Skin of body (tissue), 2 donors: ENCODE data around the gene HMG20A. TPM values are rescaled to one million over a fixed set of nuclear protein-coding genes. Genes with fewer than 3 reads are reported as not detected.
"Not testable (repeated sequence)": the region's sequence is repeated elsewhere in the genome, so short reads cannot be mapped to it uniquely, and the experiment has no call there.

Experiments used
- DNase-seq: peaks from one replicate; lab custom pipeline; 2025; lab: John Stamatoyannopoulos, UW
- total RNA-seq: library from RNA; depleted of rRNA; stranded (reverse); fragments of >200 nt; gene quantifications from one replicate; pipeline ENCODE4 v1.2.3, GENCODE V29; 2014

The HMG20A gene
- total RNA-seq, 1 donor from 2014 or later: 35.1 TPM

DNA sequence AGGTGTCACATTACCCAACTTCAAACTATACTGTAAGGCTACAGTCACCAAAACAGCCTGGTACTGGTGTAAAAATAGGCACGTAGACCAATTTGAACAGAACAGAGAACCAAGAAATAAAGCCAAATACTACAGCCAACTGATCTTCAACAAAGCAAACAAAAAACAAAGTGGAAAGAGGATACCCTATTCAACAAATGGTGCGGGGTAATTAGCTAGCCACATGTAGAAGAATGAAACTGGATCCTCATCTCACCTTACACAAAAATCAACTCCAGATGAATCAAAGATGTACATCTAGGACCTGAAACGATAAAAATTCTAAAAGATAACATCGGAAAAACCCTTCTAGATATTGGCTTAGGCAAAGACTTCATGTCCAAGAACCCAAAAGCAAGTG lies 13.8 kb upstream of the HMG20A start:
- DNase-seq: no peak

DNA sequence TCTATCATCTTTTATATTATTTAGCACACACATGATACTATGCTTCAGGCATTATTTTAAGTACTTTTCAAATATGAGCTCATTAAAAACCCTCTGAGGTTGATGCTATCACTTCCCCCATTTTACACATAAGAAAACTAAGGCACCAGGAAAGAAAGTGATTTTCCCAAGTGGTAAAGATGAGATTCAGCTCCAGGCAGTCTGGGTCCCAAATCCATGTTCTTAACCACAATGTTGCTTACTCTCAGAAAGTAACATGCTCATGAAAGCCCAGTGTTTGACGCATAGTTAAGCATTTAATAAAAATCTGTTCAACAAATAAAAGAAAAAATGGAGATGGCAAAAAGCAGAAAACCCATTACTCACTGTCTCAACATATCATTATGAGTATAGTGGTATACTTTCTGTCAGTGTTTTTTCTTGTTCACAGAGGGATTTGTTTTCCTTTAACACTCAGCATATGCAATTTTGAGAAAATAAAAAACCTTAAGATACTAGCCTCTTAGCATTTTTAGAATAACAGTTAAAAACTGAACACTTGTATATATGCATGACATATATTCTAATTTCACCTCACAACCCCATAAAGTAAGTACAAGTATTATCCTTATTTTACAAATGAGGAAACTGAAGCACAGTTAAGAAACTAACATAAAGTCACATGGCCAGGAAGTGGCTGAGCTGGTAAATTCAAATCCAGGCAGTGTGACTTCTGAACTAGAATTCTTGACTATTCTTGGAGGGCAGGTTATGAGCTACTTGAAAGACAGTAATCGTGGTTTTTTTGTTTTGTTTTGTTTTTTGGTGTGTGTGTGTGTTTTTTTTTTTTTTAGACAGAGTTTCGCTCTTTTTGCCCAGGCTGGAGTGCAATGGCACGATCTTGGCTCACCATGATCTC lies 11.2 kb upstream of the HMG20A start:
- no peak for DNase-seq

DNA sequence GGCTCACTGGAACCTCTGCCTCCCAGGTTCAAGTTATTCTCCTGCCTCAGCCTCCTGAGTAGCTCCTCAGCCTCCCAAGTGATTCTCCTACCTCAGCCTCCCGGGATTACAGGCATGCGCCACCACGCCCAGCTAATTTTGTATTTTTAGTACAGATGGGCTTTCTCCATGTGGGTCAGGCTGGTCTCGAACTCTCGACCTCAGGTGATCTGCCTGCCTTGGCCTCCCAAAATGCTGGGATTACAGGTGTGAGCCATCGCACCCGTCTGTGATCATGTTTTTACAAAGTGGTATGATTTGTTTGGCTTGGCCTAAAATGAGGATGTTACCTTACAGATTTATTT lies 10.6 kb upstream of the HMG20A start:
- not testable (repeated sequence) for DNase-seq

DNA sequence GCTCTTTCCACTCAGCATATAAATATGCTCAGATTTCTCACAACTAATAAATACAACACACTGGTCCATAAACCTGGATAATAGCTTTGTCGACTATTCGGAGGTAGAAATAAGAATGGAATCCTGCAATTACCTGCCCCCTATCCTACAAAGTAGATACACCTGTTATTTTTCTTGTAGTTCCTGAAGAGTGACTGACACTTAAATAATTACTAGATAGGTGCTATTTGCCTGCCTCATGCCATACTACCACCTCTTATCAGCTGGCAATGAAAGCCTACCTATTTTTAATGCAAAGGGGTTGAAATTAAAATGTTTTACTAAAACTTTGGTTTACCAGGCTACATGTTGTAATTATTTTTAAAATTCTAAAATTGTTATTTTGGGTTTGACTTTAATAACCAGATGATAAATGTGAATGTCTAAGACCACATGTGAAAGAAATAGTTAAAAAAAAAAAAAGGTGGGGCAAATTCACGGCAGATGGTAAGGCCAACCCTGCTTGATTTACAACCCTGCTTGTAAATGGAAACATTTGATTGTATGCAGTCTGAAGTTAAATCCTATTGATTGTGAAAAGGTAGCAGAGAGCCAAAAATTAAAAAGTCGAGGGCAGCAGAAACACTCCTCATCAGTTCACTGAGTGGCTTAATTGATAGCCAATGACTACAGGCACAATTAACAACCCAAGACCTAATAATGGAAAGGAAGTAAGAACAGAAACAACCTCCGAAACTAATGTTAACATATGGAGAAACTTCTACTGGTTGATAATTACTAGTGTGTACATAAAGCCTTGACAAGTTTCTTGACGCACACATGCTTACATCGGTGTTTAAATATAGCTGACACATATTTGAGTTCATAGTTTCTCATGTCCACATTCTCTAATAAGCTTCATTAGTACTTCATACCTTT lies 9.7 kb upstream of the HMG20A start:
- DNase-seq: no peak

DNA sequence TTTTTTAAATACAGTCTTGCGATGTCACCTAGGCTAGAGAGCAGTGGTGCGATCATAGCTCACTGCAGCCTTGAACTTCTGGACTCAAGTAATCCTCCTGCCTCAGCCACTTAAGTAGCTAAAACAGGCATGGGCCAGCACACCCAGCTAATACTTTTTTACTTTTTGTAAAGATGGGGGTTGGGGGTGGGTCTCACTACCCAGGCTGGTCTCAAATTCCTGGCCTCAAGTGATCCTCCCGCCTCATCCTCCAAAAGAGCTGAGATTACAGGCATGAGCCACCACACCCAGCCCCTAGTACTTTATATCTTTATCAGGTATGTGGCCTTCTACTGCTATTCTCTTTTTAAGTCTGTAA lies 9.1 kb upstream of the HMG20A start:
- DNase-seq: no peak

DNA sequence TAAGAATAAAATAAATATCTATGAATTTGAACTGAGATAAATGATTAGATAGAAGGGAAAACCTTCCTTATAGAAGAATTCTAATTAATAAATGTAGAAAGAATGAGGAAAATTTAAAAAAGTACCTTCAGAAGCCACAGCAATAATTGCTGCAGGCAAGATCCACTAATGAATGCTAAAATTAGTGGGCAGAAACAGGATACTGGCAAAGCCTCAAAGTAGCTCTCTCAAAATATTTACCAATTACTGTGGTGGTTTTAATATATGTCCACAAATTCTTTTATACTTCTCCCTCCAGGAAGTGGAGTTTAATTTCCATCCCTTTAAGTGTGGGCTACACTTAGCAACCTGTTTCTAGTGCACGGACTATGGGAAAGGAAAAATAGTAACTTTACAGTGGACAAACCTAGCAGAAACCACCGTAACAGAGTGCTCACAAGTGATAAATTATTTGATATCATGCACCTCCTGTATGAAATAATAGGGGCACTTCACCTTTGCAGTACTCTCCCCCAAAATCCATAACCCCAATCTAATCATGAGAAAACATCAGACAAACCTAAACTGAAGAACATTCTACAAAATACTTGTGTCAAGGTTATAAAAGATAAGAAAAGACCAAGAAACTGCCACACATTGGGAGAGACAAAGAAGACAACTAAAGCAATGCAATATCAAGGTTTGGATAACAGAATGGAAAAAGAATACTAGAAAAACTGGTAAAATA lies 7.6 kb upstream of the HMG20A start:
- no peak for DNase-seq

DNA sequence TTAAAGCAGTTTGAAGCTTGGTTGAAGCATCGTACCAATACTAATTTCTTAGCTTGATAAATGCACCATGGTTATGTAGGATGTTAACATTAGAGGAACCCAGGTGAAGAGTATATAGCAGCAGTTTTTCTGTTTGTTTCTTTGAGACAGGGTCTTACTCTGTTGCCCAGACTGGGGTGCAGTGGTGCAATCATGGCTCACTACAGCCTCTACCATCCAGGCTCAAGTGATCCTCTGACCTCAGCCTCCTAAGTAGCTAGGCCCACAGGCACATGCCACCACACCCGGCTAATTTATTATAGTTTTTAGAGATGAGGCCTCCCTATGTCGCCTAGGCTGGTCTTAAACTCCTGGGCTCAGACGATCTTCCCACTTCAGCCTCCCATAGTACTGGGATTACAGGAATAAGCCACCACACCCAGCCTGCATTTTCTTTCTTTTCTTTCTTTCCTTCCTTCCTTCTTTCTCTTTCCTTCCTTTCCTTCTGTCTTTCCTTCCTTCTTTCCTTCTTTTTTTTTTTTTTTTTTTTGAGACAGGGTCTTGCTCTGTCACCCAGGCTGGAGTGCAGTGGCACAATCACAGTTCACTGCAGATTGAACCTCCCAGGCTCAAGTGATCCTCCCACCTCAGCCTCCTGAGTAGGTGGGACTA lies 6.9 kb upstream of the HMG20A start:
- no peak for DNase-seq

DNA sequence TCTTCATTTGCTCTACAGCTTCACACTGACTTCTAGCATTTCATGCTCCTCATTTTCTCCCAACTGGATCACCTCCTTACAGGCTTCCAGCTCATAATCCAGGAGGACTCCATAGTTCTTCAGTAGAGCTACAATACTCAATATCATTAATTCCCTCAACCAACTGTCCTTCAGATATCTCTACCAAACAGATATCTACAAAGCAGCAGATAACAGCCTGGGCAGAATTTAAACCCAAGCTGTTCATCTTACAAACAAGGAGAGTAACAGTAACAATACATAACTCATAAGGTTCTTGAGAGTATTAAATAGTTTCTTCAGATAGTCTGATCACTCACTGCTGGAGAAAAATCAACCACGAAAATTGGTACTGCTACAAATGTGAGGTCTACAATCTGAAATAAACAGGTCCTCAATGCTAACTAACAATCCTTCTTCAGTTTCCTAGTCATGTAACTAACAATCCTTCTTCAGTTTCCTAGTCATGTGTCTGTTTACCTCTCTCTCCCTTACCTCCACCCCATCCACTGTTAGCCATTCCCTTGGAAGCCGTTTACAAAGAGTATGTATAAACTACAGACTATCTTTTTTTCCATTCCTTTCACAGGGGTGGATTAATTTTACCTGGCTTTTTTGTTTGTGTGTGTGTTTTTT lies 5.8 kb upstream of the HMG20A start:
- no peak for DNase-seq

DNA sequence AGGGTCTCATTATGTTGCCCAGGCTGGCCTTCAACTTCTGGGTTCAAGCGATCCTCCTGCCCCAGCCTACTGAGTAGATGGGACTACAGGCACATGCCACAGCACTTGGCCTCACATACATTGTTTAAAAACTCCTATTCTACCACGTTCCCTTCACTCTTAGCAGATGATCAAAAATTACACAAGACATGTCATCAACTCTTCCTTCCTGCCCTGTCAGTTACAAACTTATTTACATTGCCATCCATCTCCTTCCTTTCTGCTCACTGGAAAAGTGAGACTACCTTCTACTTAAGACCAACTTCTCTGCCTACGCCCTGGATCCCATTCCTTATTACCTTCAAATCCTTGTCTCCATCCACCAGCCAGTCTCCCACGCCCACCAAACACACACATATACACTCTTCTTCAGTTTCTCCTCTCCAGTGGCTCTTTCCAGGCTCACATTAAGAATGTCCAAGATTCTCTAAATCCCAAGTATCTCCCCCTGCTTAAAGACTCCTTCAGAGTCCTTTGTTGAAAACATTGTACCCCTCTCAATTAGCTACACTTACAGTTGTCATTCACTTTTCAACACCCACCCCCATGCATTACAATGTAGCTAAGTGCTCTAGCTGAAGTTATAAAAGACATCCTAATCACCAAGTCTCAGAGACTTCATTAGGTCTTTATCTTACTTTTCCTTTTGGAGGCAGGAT lies 5.1 kb upstream of the HMG20A start:
- DNase-seq: no peak

DNA sequence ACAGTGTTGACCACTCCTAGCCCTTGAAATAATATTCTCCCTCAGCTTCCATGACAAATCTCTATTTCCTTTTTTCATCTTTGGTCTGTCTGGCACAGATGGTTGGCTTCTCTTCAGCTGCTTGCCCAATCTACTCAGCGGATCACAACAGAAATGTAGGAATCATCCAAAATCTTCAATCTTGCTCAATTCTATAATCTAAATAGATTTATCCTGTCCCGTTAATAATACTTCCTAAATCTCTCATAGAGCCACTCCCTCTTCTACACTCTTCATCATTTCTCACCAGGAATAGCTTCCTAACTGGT lies 4.6 kb upstream of the HMG20A start:
- no peak for DNase-seq

DNA sequence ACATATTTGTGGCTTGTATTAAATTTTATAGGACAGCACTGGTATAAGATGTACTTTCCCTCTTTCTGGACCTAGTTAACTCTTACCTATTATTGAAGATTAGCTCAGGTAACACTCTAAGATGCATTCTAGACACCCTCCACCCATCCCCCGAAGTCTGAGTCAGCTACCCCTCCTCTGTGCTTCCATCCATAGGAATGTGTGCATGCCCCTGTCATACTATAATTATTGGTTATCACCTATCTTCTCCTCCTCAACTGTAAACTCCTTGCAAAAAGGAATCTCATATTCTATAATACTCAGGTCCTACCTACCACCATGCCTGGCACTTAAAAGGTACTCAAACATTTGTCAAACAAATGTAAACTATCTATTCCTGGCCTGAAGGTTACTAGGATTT lies 3.7 kb upstream of the HMG20A start:
- no peak for DNase-seq

DNA sequence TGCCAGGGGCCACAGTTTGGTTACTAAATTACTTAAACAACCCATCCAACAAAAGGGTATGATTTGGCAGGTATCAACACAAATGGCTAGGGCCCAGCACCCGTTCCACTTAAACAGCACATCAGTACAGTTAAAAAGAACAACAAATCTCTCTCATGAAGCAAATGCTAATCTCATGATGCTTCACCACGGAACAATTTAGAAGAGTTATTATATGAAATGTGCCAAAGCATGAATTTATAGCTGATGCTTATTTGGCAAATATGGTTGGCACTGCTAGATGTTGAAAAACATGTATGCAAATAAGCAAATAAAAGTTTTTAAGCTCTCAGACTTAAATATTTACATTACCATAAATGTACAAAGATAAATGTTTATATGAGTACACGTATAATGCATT lies 3.1 kb upstream of the HMG20A start:
- peak; percentile 30 for DNase-seq

DNA sequence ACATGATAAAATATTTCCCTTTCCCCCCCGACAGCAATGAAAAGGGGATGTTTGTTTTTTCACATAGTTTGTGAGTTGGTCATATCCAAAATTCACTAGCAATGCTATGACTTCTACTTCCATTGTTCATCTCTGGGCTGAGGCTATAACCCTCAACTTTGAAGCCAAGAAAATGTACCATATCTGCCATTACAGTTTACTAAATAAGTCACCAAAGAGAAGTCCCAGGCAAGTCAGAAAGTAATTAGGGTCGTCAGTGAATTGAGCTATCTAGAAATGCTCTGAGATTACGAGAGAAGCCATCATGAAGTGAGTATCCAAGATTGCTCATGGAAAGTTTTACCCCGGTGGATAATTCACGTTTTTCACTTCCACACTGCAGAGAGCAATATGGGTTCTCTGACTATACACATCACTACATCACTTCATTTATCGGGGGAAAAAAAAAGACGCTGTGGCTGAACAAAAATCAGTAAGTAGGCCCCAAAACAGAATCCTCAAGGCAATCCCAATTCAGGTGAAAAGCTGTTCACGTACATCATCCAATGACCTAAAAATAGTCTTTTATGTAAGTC lies 2.2 kb upstream of the HMG20A start:
- peak; percentile 85 for DNase-seq

DNA sequence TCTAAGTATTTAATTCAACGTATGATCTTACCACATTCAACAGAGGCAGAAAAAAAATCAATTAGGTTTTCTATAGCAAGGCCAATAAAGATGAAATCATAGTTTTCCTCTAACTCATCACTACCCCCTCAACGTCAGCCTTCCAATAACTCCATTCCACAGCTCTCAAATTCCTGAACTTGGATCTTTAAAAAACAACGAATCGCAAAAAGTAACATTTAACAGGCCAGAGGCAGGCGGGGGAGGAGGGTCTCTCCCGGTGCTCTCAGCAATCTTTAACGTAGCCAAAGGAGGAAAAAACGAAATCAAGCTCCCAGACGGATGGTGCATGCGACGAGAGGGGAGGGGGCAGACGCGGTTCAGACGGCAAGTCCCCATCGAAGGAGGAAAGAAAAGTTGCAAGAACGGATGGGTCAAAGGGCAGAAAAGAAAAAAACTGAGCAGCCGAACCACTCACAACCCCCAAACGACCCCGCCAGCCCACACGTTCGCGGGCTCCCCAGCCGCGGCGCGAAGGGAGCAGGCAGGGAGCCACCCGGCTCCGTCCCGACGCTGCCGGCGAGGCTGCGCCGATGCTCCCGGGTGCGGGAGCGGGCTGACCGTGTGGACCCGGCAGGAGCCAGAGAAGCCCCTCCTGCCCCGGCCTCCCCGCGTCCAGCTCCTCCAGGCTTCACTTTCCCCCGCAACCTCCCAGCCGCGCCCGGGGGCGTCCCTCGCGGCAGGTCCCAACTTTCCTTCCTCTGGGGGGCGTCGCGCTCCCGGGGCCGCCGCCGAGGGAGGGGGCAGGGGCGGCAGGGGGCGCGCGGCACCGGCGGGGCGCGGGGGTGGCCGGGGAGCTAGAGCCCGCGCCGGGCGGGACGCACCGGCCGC lies 1.5 kb upstream of the HMG20A start:
- DNase-seq: peak; percentile 85

DNA sequence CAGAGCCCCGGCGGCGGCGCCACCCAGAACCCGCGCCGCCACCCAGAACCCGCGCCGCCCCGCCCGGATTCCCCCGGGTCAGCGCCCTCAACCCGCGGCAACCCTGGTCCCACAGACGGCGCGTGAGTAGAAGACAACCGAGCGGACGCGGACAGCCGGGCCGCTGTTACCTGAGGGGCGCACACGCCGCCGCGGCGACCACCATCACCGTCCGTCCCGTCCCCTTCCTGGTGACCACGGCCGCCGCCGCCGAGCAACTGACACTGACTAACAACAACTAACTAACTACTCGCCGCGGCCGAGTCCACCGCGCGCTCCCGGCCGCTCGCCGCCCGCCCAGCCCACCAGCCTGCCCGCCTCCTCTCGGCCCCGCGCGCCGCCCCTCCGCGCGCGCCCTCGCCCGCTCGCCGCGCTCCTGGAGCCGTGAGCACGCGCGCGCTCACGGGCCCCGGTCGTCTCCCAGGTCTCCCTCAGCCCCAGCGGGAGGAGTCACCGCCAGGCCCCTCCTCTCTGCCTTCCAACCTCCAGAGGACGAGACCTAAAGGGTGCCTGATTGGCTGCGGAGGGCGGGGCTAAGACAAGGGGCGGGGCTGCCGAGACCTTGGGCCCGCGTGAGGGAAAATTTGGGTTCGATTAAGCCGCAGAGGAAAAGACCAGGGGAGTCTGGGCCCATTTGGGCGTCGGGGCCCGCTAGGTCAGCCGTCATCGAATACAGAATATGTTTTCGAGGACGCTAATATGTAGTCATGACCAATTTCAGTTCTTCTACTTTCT lies 665 bp upstream of the HMG20A start, which contains the start of gene PEAK1:
Gene PEAK1 (minus strand): TSS at position 269 of the 774 bp plus-strand sequence. CDS start 238,178 bp downstream, outside the sequence.
- DNase-seq: peak; percentile 98

DNA sequence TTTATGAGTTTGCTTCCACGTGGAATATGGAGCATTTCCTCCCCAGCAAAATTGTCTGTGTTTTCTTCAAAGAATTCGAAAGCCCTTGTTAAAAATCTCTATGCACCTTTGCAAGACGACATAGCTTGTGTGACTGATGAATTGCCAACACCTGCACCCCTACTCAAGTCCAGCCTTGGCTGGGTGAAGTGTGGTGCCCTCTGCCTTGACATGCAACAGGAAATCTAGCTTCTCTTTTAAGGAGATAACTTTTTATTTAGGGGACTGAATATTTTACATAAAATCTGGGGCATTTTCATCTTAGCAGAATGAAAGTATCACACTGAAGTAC lies 647 bp downstream of the HMG20A start:
- DNase-seq: no peak

DNA sequence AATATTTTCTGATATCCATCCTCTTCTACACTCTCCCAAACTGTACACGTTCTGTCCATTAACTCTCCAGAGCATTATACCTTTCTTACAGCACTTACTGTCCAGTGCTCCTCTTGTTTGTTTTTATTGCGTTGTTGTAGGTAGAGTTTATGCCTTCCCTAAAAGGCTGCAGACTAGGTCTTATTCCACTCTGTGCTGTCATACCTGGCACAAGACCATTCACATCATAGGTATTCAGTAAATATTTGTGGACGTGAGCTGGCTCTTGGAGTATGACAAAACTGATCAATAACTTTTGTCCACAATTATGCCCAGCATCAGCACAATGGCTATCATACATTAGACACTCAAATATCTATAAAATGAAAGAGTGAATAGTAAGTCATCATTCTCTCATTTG lies 4.4 kb downstream of the HMG20A start:
- DNase-seq: no peak

DNA sequence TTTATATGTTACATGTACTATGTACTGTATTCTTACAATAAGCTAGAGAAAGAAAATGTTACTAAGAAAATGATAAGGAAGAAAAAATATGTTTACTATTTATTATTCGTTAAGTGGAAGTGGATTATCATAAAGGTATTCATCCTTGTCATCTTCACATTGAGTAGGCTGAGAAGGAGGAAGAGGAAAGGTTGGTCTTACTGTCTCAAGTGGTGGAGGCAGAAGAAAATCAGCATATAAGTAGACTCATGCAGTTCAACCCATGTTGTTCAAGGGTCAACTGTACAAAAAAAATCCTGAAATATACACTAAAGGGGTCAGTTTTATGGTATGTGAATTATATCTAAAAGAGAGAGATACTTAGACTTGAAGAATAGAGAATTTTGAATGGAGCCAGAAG lies 5.7 kb downstream of the HMG20A start:
- no peak for DNase-seq
